Measurements from ENCODE around the gene DPF1.
A peak's percentile ranks its signal among the peaks of the same experiment; 100 is the strongest.
"Not testable (repeated sequence)": the region's sequence is repeated elsewhere in the genome, so short reads cannot be mapped to it uniquely, and the experiment has no call there.

The DPF1 gene

GRCh38 chr19:38264486-38265212 lies 40.6 kb upstream of the DPF1 start, which contains the start of gene SPINT2:
SPINT2 (plus strand) TSS chr19:38264573; CDS start chr19:38264893, 320 bp downstream.
- H3K9ac ChIP-seq, result peak within 1 kb of the TSS; percentile 80
- H3K36me3 ChIP-seq, result peaks cover 1% of the 10 kb centered on the region; the same call in 1 of the 2 replicates
- H3K4me2 ChIP-seq, result peak within 1 kb of the TSS; percentile 95
- H4K20me1 ChIP-seq, result peaks cover 43% of the 10 kb centered on the region
- TF ChIP-seq Cebpa-rat (IDR thresholded peaks at IDR 0.05), result no peak
- H3K4me3 ChIP-seq, result peak within 1 kb of the TSS; percentile 71
- peak within 1 kb of the TSS; percentile 90 for H3K27ac ChIP-seq
- peaks cover 52% of the 10 kb centered on the region for H3K4me1 ChIP-seq
- H3K9me3 ChIP-seq, result no peaks in the 10 kb centered on the region
- H3K27me3 ChIP-seq, result no peaks in the 10 kb centered on the region

- Histone ChIP-seq H3K4me2 (peak overlapping the region; percentile 95), H3K9ac (peak overlapping the region; percentile 80), H3K4me1 (peaks cover 52% of the 10 kb centered on the region), H3K27me3 (no peaks in the 10 kb centered on the region), H3K9me3 (no peaks in the 10 kb centered on the region), H3K4me3 (peak overlapping the region; percentile 71), H3K27ac (peak overlapping the region; percentile 90), H4K20me1 (peaks cover 35% of the 10 kb centered on the region), H3K36me3 (no peaks in the 10 kb centered on the region)
- no peak for TF ChIP-seq Cebpa-rat (IDR thresholded peaks at IDR 0.05)
These were observed 39.9 kb upstream of the DPF1 start for GRCh38 chr19:38263689-38264485.

- no peaks in the 10 kb centered on the region for H3K36me3 ChIP-seq
- peaks cover 43% of the 10 kb centered on the region for H3K4me1 ChIP-seq
- H3K27me3 ChIP-seq, result no peaks in the 10 kb centered on the region
- no peaks in the 10 kb centered on the region for H3K9me3 ChIP-seq
- TF ChIP-seq Cebpa-rat (IDR thresholded peaks at IDR 0.05), result no peak
- no peak overlapping the region for H3K27ac ChIP-seq
- H3K4me3 ChIP-seq, result no peak overlapping the region
- peaks cover 24% of the 10 kb centered on the region for H4K20me1 ChIP-seq
- peak overlapping the region; percentile 95 for H3K4me2 ChIP-seq
- no peak overlapping the region for H3K9ac ChIP-seq
These were observed 38.7 kb upstream of the DPF1 start for GRCh38 chr19:38262585-38263268.

- H3K27me3 ChIP-seq, H3K36me3 ChIP-seq, H3K4me2 ChIP-seq, H3K9me3 ChIP-seq, H3K9ac ChIP-seq, H3K27ac ChIP-seq, H3K4me3 ChIP-seq: not testable (repeated sequence)
- peaks cover 16% of the 10 kb centered on the region for H4K20me1 ChIP-seq
- peaks cover 37% of the 10 kb centered on the region for H3K4me1 ChIP-seq
These were observed 37.9 kb upstream of the DPF1 start for GRCh38 chr19:38261942-38262341.

GRCh38 chr19:38255383-38256014 lies 31.5 kb upstream of the DPF1 start:
- H3K4me3 ChIP-seq, result peak overlapping the region; percentile 75
- peak overlapping the region; percentile 85 for H3K27ac ChIP-seq
- no peaks in the 10 kb centered on the region for H3K36me3 ChIP-seq
- peaks cover 64% of the 10 kb centered on the region for H3K4me1 ChIP-seq
- H3K4me2 ChIP-seq, result peak overlapping the region; percentile 79
- TF ChIP-seq Cebpa-rat (IDR thresholded peaks at IDR 0.05), result no peak
- no peaks in the 10 kb centered on the region for H3K27me3 ChIP-seq
- H3K9me3 ChIP-seq, result no peaks in the 10 kb centered on the region
- peak overlapping the region; percentile 83 for H3K9ac ChIP-seq
- H4K20me1 ChIP-seq, result no peaks in the 10 kb centered on the region

- no peaks in the 10 kb centered on the region for H3K9me3 ChIP-seq
- H3K27me3 ChIP-seq, result no peaks in the 10 kb centered on the region
- peak overlapping the region; percentile 79 for H3K4me2 ChIP-seq
- peak overlapping the region; percentile 85 for H3K27ac ChIP-seq
- H3K36me3 ChIP-seq, result no peaks in the 10 kb centered on the region
- H3K9ac ChIP-seq, result peak overlapping the region; percentile 83
- peak overlapping the region; percentile 64 for H3K4me3 ChIP-seq
- no peaks in the 10 kb centered on the region for H4K20me1 ChIP-seq
- TF ChIP-seq Cebpa-rat (IDR thresholded peaks at IDR 0.05), result no peak
- peaks cover 72% of the 10 kb centered on the region for H3K4me1 ChIP-seq
These were observed 29.8 kb upstream of the DPF1 start for GRCh38 chr19:38253788-38254187.

- Histone ChIP-seq H4K20me1 (no peaks in the 10 kb centered on the region), H3K4me1 (peaks cover 72% of the 10 kb centered on the region), H3K27me3 (no peaks in the 10 kb centered on the region), H3K27ac (peak overlapping the region; percentile 85), H3K36me3 (peaks cover 5% of the 10 kb centered on the region), H3K9me3 (no peaks in the 10 kb centered on the region), H3K4me3 (peak overlapping the region; percentile 64), H3K9ac (peak overlapping the region; percentile 83), H3K4me2 (peak overlapping the region; percentile 79)
- no peak for TF ChIP-seq Cebpa-rat (IDR thresholded peaks at IDR 0.05)
These were observed 29.1 kb upstream of the DPF1 start for GRCh38 chr19:38252941-38253691.

GRCh38 chr19:38252385-38252784 lies 28.4 kb upstream of the DPF1 start:
- no peaks in the 10 kb centered on the region for H4K20me1 ChIP-seq

More at GRCh38 chr19:38252385-38252784, 28.4 kb upstream of the DPF1 start:
- H3K4me2 ChIP-seq, result peak overlapping the region; percentile 79
- H3K27ac ChIP-seq, result peak overlapping the region; percentile 85
- peak overlapping the region; percentile 64 for H3K4me3 ChIP-seq
- no peaks in the 10 kb centered on the region for H3K27me3 ChIP-seq
- H3K4me1 ChIP-seq, result peaks cover 72% of the 10 kb centered on the region
- peak overlapping the region; percentile 83 for H3K9ac ChIP-seq
- H3K9me3 ChIP-seq, result no peaks in the 10 kb centered on the region
- TF ChIP-seq Cebpa-rat (IDR thresholded peaks at IDR 0.05), result no peak
- H3K36me3 ChIP-seq, result peaks cover 10% of the 10 kb centered on the region

Measured in BLaER1 (cell line).